Measurements from ENCODE around the gene CDC42BPB. TPM values are rescaled to one million over a fixed set of nuclear protein-coding genes. Genes with fewer than 3 reads are reported as not detected.

CDC42BPB gene
- total and polyA plus RNA-seq, 2 donors from 2014 or later = 22.5 to 127 TPM

DNA sequence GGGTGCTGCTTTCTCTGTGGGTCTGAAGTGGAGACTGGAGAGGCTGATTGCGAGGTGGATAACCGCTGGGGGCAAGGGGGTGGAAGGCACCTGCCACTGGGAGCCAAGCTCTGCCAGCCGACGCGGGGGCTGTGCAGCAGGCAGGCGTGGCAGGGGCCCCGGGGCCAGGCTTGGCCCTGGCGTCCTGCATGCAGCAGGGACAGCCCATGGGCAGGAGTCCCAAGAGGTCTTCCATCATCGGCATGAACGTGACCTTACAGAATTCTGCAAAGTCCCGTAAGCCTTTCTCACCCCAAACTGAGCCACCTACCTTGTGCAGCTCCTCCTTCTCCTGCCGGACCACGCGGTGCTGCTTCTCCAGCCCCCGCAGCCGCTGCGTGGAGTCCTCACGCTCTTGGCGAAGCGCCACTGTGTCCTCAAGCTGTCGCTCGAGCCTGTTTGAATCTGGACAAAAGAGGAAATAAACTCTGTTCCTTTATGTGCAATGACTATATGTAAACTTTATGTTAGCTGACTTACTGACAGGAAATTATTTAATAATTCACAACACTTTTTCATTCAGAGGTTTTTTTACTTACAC lies 83.6 kb downstream of the CDC42BPB start:
- intact Hi-C loops (cut with DNase I) = no loop called here
- H3K36me3 ChIP-seq (ENCODE audit: control insufficient read depth in 2 of 3, insufficient read depth in 3 of 3, low read length in 3 of 3) = peaks cover 4 to 83% (median 36%) of the 10 kb centered on the region in 3 donors
- TF ChIP-seq CTCF (IDR thresholded peaks at IDR 0.05; ENCODE audit: borderline replicate concordance, extremely low read depth, insufficient read depth) = no peak

GRCh38 chr14:102971836-102972606 lies 85.3 kb downstream of the CDC42BPB start:
- intact Hi-C loops (cut with DNase I) = no loop called here

More for the DNA sequence above, 83.6 kb downstream of the CDC42BPB start:
- FAIRE-seq = no peak
- Histone ChIP-seq H3K27me3 (ENCODE audit: control insufficient read depth, insufficient read depth, low read length) (no peaks in the 10 kb centered on the region), H3K4me1 (ENCODE audit: control insufficient read depth in 2 of 3, insufficient read depth in 2 of 3, low read depth in 1 of 3, low read length in 3 of 3) (no peaks in the 10 kb centered on the region), H3K9ac (ENCODE audit: low read length in 3 of 3) (no peak overlapping the region), H3K4me3 (ENCODE audit: low read length in 3 of 3) (no peak overlapping the region), H3K9me3 (ENCODE audit: control insufficient read depth in 2 of 3, insufficient read depth in 1 of 3, low read length in 3 of 3) (no peaks in the 10 kb centered on the region), H3K27ac (ENCODE audit: low read depth in 2 of 2, low read length in 2 of 2) (no peak overlapping the region)
- no peak for DNase-seq

GRCh38 chr14:102971314-102971713 lies 86.0 kb downstream of the CDC42BPB start:
- H3K27ac ChIP-seq (ENCODE audit: low read depth in 2 of 2, low read length in 2 of 2) = no peak overlapping the region
- DNase-seq (no peak), FAIRE-seq (no peak)
- no peaks in the 10 kb centered on the region for H3K27me3 ChIP-seq (ENCODE audit: control insufficient read depth, insufficient read depth, low read length)
- no peaks in the 10 kb centered on the region for H3K4me1 ChIP-seq (ENCODE audit: control insufficient read depth in 2 of 3, insufficient read depth in 2 of 3, low read depth in 1 of 3, low read length in 3 of 3)
- peaks cover 7 to 88% (median 42%) of the 10 kb centered on the region in 3 donors for H3K36me3 ChIP-seq (ENCODE audit: control insufficient read depth in 2 of 3, insufficient read depth in 3 of 3, low read length in 3 of 3)
- no peak for TF ChIP-seq CTCF (IDR thresholded peaks at IDR 0.05; ENCODE audit: borderline replicate concordance, extremely low read depth, insufficient read depth)
- H3K9me3 ChIP-seq (ENCODE audit: control insufficient read depth in 2 of 3, insufficient read depth in 1 of 3, low read length in 3 of 3) = no peaks in the 10 kb centered on the region
- intact Hi-C loops (cut with DNase I) = no loop called here
- H3K4me3 ChIP-seq (ENCODE audit: low read length in 3 of 3) = no peak overlapping the region
- H3K9ac ChIP-seq (ENCODE audit: low read length in 3 of 3) = no peak overlapping the region

More at GRCh38 chr14:102971836-102972606, 85.3 kb downstream of the CDC42BPB start:
- no peak for TF ChIP-seq CTCF (IDR thresholded peaks at IDR 0.05; ENCODE audit: borderline replicate concordance, extremely low read depth, insufficient read depth)
- Histone ChIP-seq H3K27ac (ENCODE audit: low read depth in 2 of 2, low read length in 2 of 2) (no peak overlapping the region), H3K9me3 (ENCODE audit: control insufficient read depth in 2 of 3, insufficient read depth in 1 of 3, low read length in 3 of 3) (no peaks in the 10 kb centered on the region), H3K9ac (ENCODE audit: low read length in 3 of 3) (no peak overlapping the region), H3K4me1 (ENCODE audit: control insufficient read depth in 2 of 3, insufficient read depth in 2 of 3, low read depth in 1 of 3, low read length in 3 of 3) (no peaks in the 10 kb centered on the region), H3K27me3 (ENCODE audit: control insufficient read depth, insufficient read depth, low read length) (no peaks in the 10 kb centered on the region), H3K4me3 (ENCODE audit: low read length in 3 of 3) (no peak overlapping the region), H3K36me3 (ENCODE audit: control insufficient read depth in 2 of 3, insufficient read depth in 3 of 3, low read length in 3 of 3) (peaks cover 7 to 87% (median 41%) of the 10 kb centered on the region in 3 donors)
- FAIRE-seq (no peak), DNase-seq (peak in 1 of 5 donors; percentile 60)
